ENCODE data around the gene C1QTNF1. TPM values are rescaled to one million over a fixed set of nuclear protein-coding genes. Genes with fewer than 3 reads are reported as not detected.

Gene C1QTNF1
- 36.3 and 210 TPM in 2 replicates for total RNA-seq

GRCh38 chr17:79023886-79024771 lies at the start of gene C1QTNF1:
Gene C1QTNF1, plus strand, starts transcription at chr17:79024169. Its CDS starts 19,800 bp downstream, at chr17:79043969.

GRCh38 chr17:78979780-78980623 lies 44.0 kb upstream of the C1QTNF1 start, which contains the start of gene LGALS3BP:
Gene LGALS3BP, minus strand, starts transcription at chr17:78979923. Its CDS starts 2,732 bp downstream, at chr17:78977191.

GRCh38 chr17:79009397-79010303 lies 14.3 kb upstream of the C1QTNF1 start, which contains the start of gene CANT1:
Gene CANT1, minus strand, starts transcription at chr17:79009764. Its CDS starts 12,142 bp downstream, at chr17:78997622.

GRCh38 chr17:79074649-79075445 lies 50.9 kb downstream of the C1QTNF1 start, which contains the start of gene ENGASE:
Gene ENGASE, plus strand, starts transcription at chr17:79074824. Its CDS starts 121 bp downstream, at chr17:79074945.

Other genes starting within 250 kb of the C1QTNF1 start
- gene CYTH1, start 241.9 kb upstream of the C1QTNF1 start, total RNA-seq = 9.6 and 12.9 TPM in 2 replicates
- 14.7 and 15.2 TPM in 2 replicates for gene USP36, start 183.4 kb upstream of the C1QTNF1 start, total RNA-seq
- 0.09 and 0.23 TPM in 2 replicates for gene CEP295NL, start 121.0 kb upstream of the C1QTNF1 start, total RNA-seq
- gene TIMP2, start 98.8 kb upstream of the C1QTNF1 start, total RNA-seq = 312 and 323 TPM in 2 replicates
- 387 and 461 TPM in 2 replicates for gene LGALS3BP, start 44.2 kb upstream of the C1QTNF1 start, total RNA-seq
- 35.2 TPM in 2 replicates for gene CANT1, start 14.4 kb upstream of the C1QTNF1 start, total RNA-seq
- gene ENGASE, start 50.7 kb downstream of the C1QTNF1 start, total RNA-seq = 6.1 and 7.9 TPM in 2 replicates